HEK293 (cell line): ENCODE data around the gene EIF2AK2.

ENCODE experiments used
- CTCF ChIA-PET: fragments of 350-600 bp; formaldehyde crosslinking; extraction: SDS; loops from one replicate; lab custom pipeline; 2021; ENCODE audit warnings: antibody characterized with exemption; lab: Yijun Ruan, JAX
- POLR2A ChIA-PET: fragments of 300-600 bp; formaldehyde crosslinking; extraction: SDS; loops from one replicate; lab custom pipeline; 2020; ENCODE audit warnings: antibody characterized with exemption, inconsistent platforms; lab: Yijun Ruan, JAX
- H3K27ac ChIP-seq: fragments of 200-500 bp; sonication (Bioruptor generic); 2 replicates; pipeline ENCODE4 v1.5.1; 2014; ENCODE audit warnings: low read depth, low read length, control low read depth, inconsistent platforms; ENCODE audit errors: extremely low read depth
- H3K36me3 ChIP-seq, 2 experiments: fragments of 200-500 bp in 1 of 2; sonication (Bioruptor generic) in 1 of 2; 1 replicate in 1 of 2; 2 replicates in 1 of 2; pipeline ENCODE4 v1.5.1; 2014 to 2017; ENCODE audit warnings: inconsistent platforms in 2 of 2, low read length in 2 of 2; ENCODE audit not compliant: control insufficient read depth in 2 of 2, insufficient read depth in 1 of 2
- H3K4me1 ChIP-seq: fragments of 200-500 bp; sonication (Bioruptor generic); 2 replicates; pipeline ENCODE4 v1.5.1; 2014; ENCODE audit warnings: mild to moderate bottlenecking, low read length, inconsistent platforms; ENCODE audit not compliant: control insufficient read depth, insufficient read depth
- H3K4me3 ChIP-seq: 2 replicates; pipeline ENCODE4 v1.5.1; 2011; ENCODE audit warnings: low read depth, mild to moderate bottlenecking, control low read depth, low read length, moderate library complexity
- H3K9me3 ChIP-seq: fragments of 200-500 bp; sonication (Bioruptor generic); 2 replicates; pipeline ENCODE4 v1.5.1; 2014; ENCODE audit warnings: low read depth, low read length, inconsistent platforms; ENCODE audit not compliant: control insufficient read depth, insufficient read depth
- FEZF1 ChIP-seq: fragments of 450-650 bp; formaldehyde crosslinking; IDR thresholded peaks from 2 replicates; pipeline ENCODE4 v1.5.1; 2016; ENCODE audit warnings: missing biosample characterization, missing genetic modification characterization
- MZF1 ChIP-seq: fragments of 450-650 bp; formaldehyde crosslinking; IDR thresholded peaks from 2 replicates; pipeline ENCODE4 v1.5.1; 2017; ENCODE audit warnings: missing biosample characterization, missing genetic modification characterization, borderline replicate concordance
- WT1 ChIP-seq: fragments of 450-650 bp; formaldehyde crosslinking; IDR thresholded peaks from 2 replicates; pipeline ENCODE4 v1.5.1; 2016; ENCODE audit warnings: missing biosample characterization, missing genetic modification characterization
- ZBTB7A ChIP-seq: fragments of 450-650 bp; formaldehyde crosslinking; IDR thresholded peaks from 2 replicates; pipeline ENCODE4 v1.5.1; 2016; ENCODE audit warnings: low read depth, missing biosample characterization, missing genetic modification characterization
- ZFHX2 ChIP-seq: fragments of 450-650 bp; formaldehyde crosslinking; conservative IDR thresholded peaks from 2 replicates; pipeline ENCODE4 v1.5.1; 2016; ENCODE audit warnings: missing biosample characterization, missing genetic modification characterization
- ZNF280C ChIP-seq: fragments of 450-650 bp; formaldehyde crosslinking; IDR thresholded peaks from 2 replicates; pipeline ENCODE4 v1.5.1; 2016; ENCODE audit warnings: missing biosample characterization, missing genetic modification characterization
- ZNF335 ChIP-seq: fragments of 450-650 bp; formaldehyde crosslinking; conservative IDR thresholded peaks from 2 replicates; pipeline ENCODE4 v1.5.1; 2016; ENCODE audit warnings: missing biosample characterization, missing genetic modification characterization
- ZNF362 ChIP-seq: fragments of 450-650 bp; formaldehyde crosslinking; IDR thresholded peaks from 2 replicates; pipeline ENCODE4 v1.5.1; 2016; ENCODE audit warnings: missing biosample characterization, missing genetic modification characterization
- ZNF449 ChIP-seq: fragments of 450-650 bp; formaldehyde crosslinking; IDR thresholded peaks from 2 replicates; pipeline ENCODE4 v1.5.1; 2017; ENCODE audit warnings: missing biosample characterization, mild to moderate bottlenecking, missing genetic modification characterization, moderate library complexity
- ZNF692 ChIP-seq: fragments of 450-650 bp; formaldehyde crosslinking; IDR thresholded peaks from 2 replicates; pipeline ENCODE4 v1.5.1; 2016; ENCODE audit warnings: missing biosample characterization, missing genetic modification characterization

EIF2AK2 gene

GRCh38 chr2:37191747-37192146, 35.0 kb upstream of the EIF2AK2 start:
- Histone ChIP-seq H3K36me3 (no peaks in the 10 kb centered on the region), H3K9me3 (no peaks in the 10 kb centered on the region), H3K27ac (no peak overlapping the region), H3K4me1 (peaks cover 6% of the 10 kb centered on the region; the same call in 1 of the 2 replicates), H3K4me3 (no peak overlapping the region)
- TF ChIP-seq ZNF449 (tag by site-specific recombination): peak; percentile 69
- no peak for TF ChIP-seq ZFHX2
- POLR2A ChIA-PET: interaction anchor here (0.6 to 0.7 kb wide), 2 partner anchors 9 to 11 kb away, joined by 3 to 4 read pairs; no protein-coding TSS in a partner anchor
- CTCF ChIA-PET: no interaction called here

GRCh38 chr2:37191253-37191652, 34.5 kb upstream of the EIF2AK2 start:
- Histone ChIP-seq H3K27ac (no peak overlapping the region), H3K9me3 (no peaks in the 10 kb centered on the region), H3K36me3 (no peaks in the 10 kb centered on the region), H3K4me3 (no peak overlapping the region), H3K4me1 (peaks cover 6% of the 10 kb centered on the region; the same call in 1 of the 2 replicates)
- no peak for TF ChIP-seq MZF1 (tag by site-specific recombination)
- no peak for TF ChIP-seq ZBTB7A (tag by site-specific recombination)
- TF ChIP-seq WT1: no peak
- TF ChIP-seq ZNF362 (tag by site-specific recombination): no peak
- ChIA-PET CTCF (no interaction called here), POLR2A (interaction anchor here (0.6 to 0.7 kb wide), 2 partner anchors 9 to 11 kb away, joined by 3 to 4 read pairs; no protein-coding TSS in a partner anchor)

GRCh38 chr2:37190290-37190689, 33.5 kb upstream of the EIF2AK2 start:
- Histone ChIP-seq H3K9me3 (no peaks in the 10 kb centered on the region), H3K27ac (no peak overlapping the region), H3K4me3 (no peak overlapping the region), H3K36me3 (no peaks in the 10 kb centered on the region), H3K4me1 (peaks cover 6% of the 10 kb centered on the region; the same call in 1 of the 2 replicates)
- ChIA-PET CTCF (interaction anchor here (0.6 to 1.1 kb wide), 3 partner anchors 8 to 150 kb away, joined by 3 read pairs; no protein-coding TSS in a partner anchor), POLR2A (no interaction called here)
- peak; percentile 35; the same call in 1 of the 2 replicates for TF ChIP-seq ZNF335 (tag by site-specific recombination)
- peak; percentile 24; the same call in 1 of the 2 replicates for TF ChIP-seq FEZF1 (tag by site-specific recombination)
- TF ChIP-seq ZNF280C: no peak
- TF ChIP-seq ZNF692 (tag by site-specific recombination): 0 out of 2 replicates have a peak, but pooled peaks have one; percentile 20
